H9 (cell line): ENCODE measurements around the gene OSBPL9. TPM values are rescaled to one million over a fixed set of nuclear protein-coding genes. Genes with fewer than 3 reads are reported as not detected.

Experiments used
- DNase-seq: peaks from one replicate; pipeline ENCODE4 v3.0.0-alpha.2; 2017
- H2AFZ ChIP-seq: one replicate; pipeline ENCODE4 v1.6.1; 2013; ENCODE audit warnings: mild to moderate bottlenecking, low read length, control low read depth, moderate library complexity
- H2AK5ac ChIP-seq: 2 replicates; pipeline ENCODE4 v1.6.1; 2013; ENCODE audit warnings: low read length, control low read depth, mixed read lengths; ENCODE audit not compliant: insufficient read length
- H2BK120ac ChIP-seq: one replicate; pipeline ENCODE4 v1.6.1; 2013; ENCODE audit warnings: low read depth, mild to moderate bottlenecking, low read length, control low read depth, inconsistent platforms; ENCODE audit not compliant: poor library complexity, severe bottlenecking
- H2BK12ac ChIP-seq: 2 replicates; pipeline ENCODE4 v1.6.1; 2013; ENCODE audit warnings: low read length, control low read depth, mixed read lengths, low read depth; ENCODE audit not compliant: insufficient read length
- H2BK15ac ChIP-seq: 2 replicates; pipeline ENCODE4 v1.6.1; 2013; ENCODE audit warnings: low read depth, low read length, control low read depth
- H2BK20ac ChIP-seq: one replicate; pipeline ENCODE4 v1.6.1; 2013; ENCODE audit warnings: low read depth, mild to moderate bottlenecking, low read length, control low read depth, inconsistent platforms; ENCODE audit not compliant: poor library complexity, severe bottlenecking
- H2BK5ac ChIP-seq: 2 replicates; pipeline ENCODE4 v1.6.1; 2013; ENCODE audit warnings: low read length, control low read depth, mixed read lengths; ENCODE audit not compliant: insufficient read length
- H3K14ac ChIP-seq: 2 replicates; pipeline ENCODE4 v1.6.1; 2013; ENCODE audit warnings: low read length, control low read depth; ENCODE audit not compliant: insufficient read depth
- H3K18ac ChIP-seq: 2 replicates; pipeline ENCODE4 v1.6.1; 2013; ENCODE audit warnings: low read depth, mild to moderate bottlenecking, mixed read lengths, low read length, control low read depth; ENCODE audit not compliant: insufficient read length
- H3K23ac ChIP-seq: 2 replicates; pipeline ENCODE4 v1.6.1; 2013; ENCODE audit warnings: low read length, control low read depth, mixed read lengths, low read depth; ENCODE audit not compliant: insufficient read length
- H3K23me2 ChIP-seq: 2 replicates; pipeline ENCODE4 v1.6.1; 2013; ENCODE audit warnings: low read depth, mild to moderate bottlenecking, mixed read lengths, low read length, control low read depth; ENCODE audit not compliant: insufficient read length, poor library complexity, severe bottlenecking
- H3K27ac ChIP-seq: 2 replicates; pipeline ENCODE4 v1.5.1; 2013; ENCODE audit warnings: low read length, control low read depth, mixed read lengths, low read depth; ENCODE audit not compliant: insufficient read length
- H3K27me3 ChIP-seq: 2 replicates; pipeline ENCODE4 v1.6.1; 2013; ENCODE audit warnings: low read length, control low read depth, inconsistent platforms; ENCODE audit not compliant: insufficient read depth
- H3K4ac ChIP-seq: 2 replicates; pipeline ENCODE4 v1.6.1; 2013; ENCODE audit warnings: low read depth, mild to moderate bottlenecking, control low read depth, inconsistent platforms, low read length, moderate library complexity
- H3K4me1 ChIP-seq: 2 replicates; pipeline ENCODE4 v1.6.1; 2013; ENCODE audit warnings: low read length, control low read depth, inconsistent platforms; ENCODE audit not compliant: insufficient read depth
- H3K4me2 ChIP-seq: 2 replicates; pipeline ENCODE4 v1.6.1; 2013; ENCODE audit warnings: low read length, control low read depth, mixed read lengths; ENCODE audit not compliant: insufficient read length, insufficient read depth
- H3K56ac ChIP-seq: 2 replicates; pipeline ENCODE4 v1.6.1; 2013; ENCODE audit warnings: low read depth, mild to moderate bottlenecking, mixed read lengths, low read length, control low read depth; ENCODE audit not compliant: insufficient read length
- H3K79me1 ChIP-seq: 2 replicates; pipeline ENCODE4 v1.6.1; 2013; ENCODE audit warnings: low read depth, mild to moderate bottlenecking, moderate library complexity, low read length, control low read depth, inconsistent platforms; ENCODE audit not compliant: insufficient read depth, poor library complexity, severe bottlenecking
- H3K79me2 ChIP-seq: 2 replicates; pipeline ENCODE4 v1.6.1; 2013; ENCODE audit warnings: low read length, control low read depth, inconsistent platforms; ENCODE audit not compliant: insufficient read depth
- H3K9ac ChIP-seq: 2 replicates; pipeline ENCODE4 v1.6.1; 2013; ENCODE audit warnings: low read length, control low read depth, mixed read lengths; ENCODE audit not compliant: insufficient read length; ENCODE audit errors: extremely low read depth
- H3K9me3 ChIP-seq: one replicate; pipeline ENCODE4 v1.6.1; 2013; ENCODE audit warnings: low read depth, low read length, inconsistent platforms; ENCODE audit not compliant: control insufficient read depth
- H3T11ph ChIP-seq: one replicate; pipeline ENCODE4 v1.6.1; 2013; ENCODE audit warnings: mild to moderate bottlenecking, low read length, control low read depth, inconsistent platforms
- H4K20me1 ChIP-seq: one replicate; pipeline ENCODE4 v1.6.1; 2013; ENCODE audit not compliant: control insufficient read depth, insufficient read length, insufficient read depth
- H4K5ac ChIP-seq: 2 replicates; pipeline ENCODE4 v1.6.1; 2013; ENCODE audit warnings: low read depth, mild to moderate bottlenecking, mixed read lengths, low read length, control low read depth; ENCODE audit not compliant: insufficient read length
- H4K8ac ChIP-seq: replicated peaks from 2 replicates; pipeline ENCODE4 v1.6.1; 2013; ENCODE audit warnings: low read length, control low read depth, mixed read lengths, low read depth; ENCODE audit not compliant: insufficient read length
- H4K91ac ChIP-seq: 2 replicates; pipeline ENCODE4 v1.6.1; 2013; ENCODE audit warnings: low read depth, mild to moderate bottlenecking, moderate library complexity, mixed read lengths, low read length, control low read depth; ENCODE audit not compliant: insufficient read length
- H3K27ac Mint-ChIP-seq, 3 experiments: 2 replicates in 2 of 3; 3 replicates in 1 of 3; pipeline ENCODE4 v1.8.0; 2020 to 2021; ENCODE audit warnings: mixed read lengths in 3 of 3, mild to moderate bottlenecking in 1 of 3, moderate library complexity in 1 of 3
- H3K27me3 Mint-ChIP-seq: 2 replicates; pipeline ENCODE4 v1.8.0; 2021; ENCODE audit warnings: low read depth, mild to moderate bottlenecking, moderate library complexity, mixed read lengths
- H3K36me3 Mint-ChIP-seq, 3 experiments: 2 replicates in 2 of 3; 3 replicates in 1 of 3; pipeline ENCODE4 v1.8.0; 2020 to 2021; ENCODE audit warnings: low read depth in 3 of 3, mixed read lengths in 3 of 3; ENCODE audit not compliant: insufficient read depth in 1 of 3
- H3K4me1 Mint-ChIP-seq, 2 experiments: 2 replicates each; pipeline ENCODE4 v1.8.0; 2020; ENCODE audit warnings: mixed read lengths in 2 of 2
- H3K4me3 Mint-ChIP-seq, 2 experiments: 2 replicates in 1 of 2; 3 replicates in 1 of 2; pipeline ENCODE4 v1.8.0; 2020 to 2021; ENCODE audit warnings: mild to moderate bottlenecking in 2 of 2, mixed read lengths in 2 of 2, moderate library complexity in 1 of 2
- H3K9me3 Mint-ChIP-seq, 2 experiments: 2 replicates in 1 of 2; 3 replicates in 1 of 2; pipeline ENCODE4 v1.8.0; 2020; ENCODE audit warnings: mild to moderate bottlenecking in 2 of 2, mixed read lengths in 2 of 2, moderate library complexity in 1 of 2
- WGBS: extraction: QIAGEN DNeasy Blood & Tissue Kit; methylation state at CpG from one replicate; pipeline ENCODE4 v1.1.7; 2013; ENCODE audit warnings: missing lambda C conversion rate, low lambda C conversion rate, mixed read lengths; ENCODE audit not compliant: insufficient read length; ENCODE audit errors: extremely low coverage; 5-methylcytosine and 5-hydroxymethylcytosine counted together
- total RNA-seq: library from RNA; stranded (reverse); gene quantifications from 2 replicates; pipeline ENCODE4 v1.2.1, GENCODE V29; 2021
- TF ChIP-seq, protein P1 (sequence below): fragments of 200-600 bp; sonication (generic); conservative IDR thresholded peaks from 3 replicates; pipeline ENCODE4 v1.8.0; 2021; ENCODE audit warnings: antibody characterized with exemption, mild to moderate bottlenecking

OSBPL9 gene
- total RNA-seq, 1 experiment from 2014 or later = 76.7 TPM

DNA sequence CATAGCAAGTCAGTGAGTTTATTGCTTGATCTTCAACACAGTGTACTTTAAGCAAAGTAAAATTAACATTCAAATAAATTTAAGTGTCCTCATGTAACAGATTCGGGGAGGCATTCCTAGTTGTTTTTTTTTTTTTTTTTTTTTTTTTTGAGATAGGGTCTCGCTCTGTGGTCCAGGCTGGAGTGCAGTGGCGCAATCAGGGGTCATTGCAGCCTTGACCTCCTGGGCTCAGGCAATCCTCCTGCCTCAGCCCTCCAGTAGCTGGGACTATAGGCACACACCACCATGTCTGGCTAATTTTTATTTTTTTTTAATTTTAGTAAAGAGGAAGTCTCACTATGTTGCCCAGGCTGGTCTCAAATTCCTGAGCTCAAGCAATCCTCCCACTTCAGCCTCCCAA, 22.8 kb downstream of the OSBPL9 start:
- Mint-ChIP-seq H3K27ac (no peak overlapping the region), H3K36me3 (no peaks in the 10 kb centered on the region), H3K4me3 (no peak overlapping the region), H3K4me1 (peaks cover 12 to 21% of the 10 kb centered on the region in 2 experiments), H3K27me3 (no peaks in the 10 kb centered on the region), H3K9me3 (no peaks in the 10 kb centered on the region)
- Histone ChIP-seq H3K27ac (no peak overlapping the region), H2AFZ (no peak overlapping the region), H3K4ac (no peak overlapping the region), H2BK20ac (no peak overlapping the region), H3K4me2 (no peak overlapping the region), H3K9ac (no peak overlapping the region), H3K79me2 (no peaks in the 10 kb centered on the region), H3K79me1 (peaks cover 6% of the 10 kb centered on the region), H4K91ac (no peak overlapping the region), H4K8ac (no peak overlapping the region), H2AK5ac (no peak overlapping the region), H3T11ph (no peak overlapping the region), H3K23me2 (no peaks in the 10 kb centered on the region), H2BK12ac (no peak overlapping the region), H3K56ac (no peak overlapping the region), H3K4me1 (no peaks in the 10 kb centered on the region), H3K18ac (no peak overlapping the region), H3K14ac (no peak overlapping the region), H4K20me1 (no peaks in the 10 kb centered on the region), H3K23ac (no peak overlapping the region), H3K9me3 (no peaks in the 10 kb centered on the region), H4K5ac (no peak overlapping the region), H2BK15ac (no peak overlapping the region), H2BK5ac (no peak overlapping the region), H3K27me3 (no peaks in the 10 kb centered on the region), H2BK120ac (no peak overlapping the region)
- no CpG with 5 or more reads among the region's 3 CpGs for WGBS
- TF ChIP-seq, protein P1, sequence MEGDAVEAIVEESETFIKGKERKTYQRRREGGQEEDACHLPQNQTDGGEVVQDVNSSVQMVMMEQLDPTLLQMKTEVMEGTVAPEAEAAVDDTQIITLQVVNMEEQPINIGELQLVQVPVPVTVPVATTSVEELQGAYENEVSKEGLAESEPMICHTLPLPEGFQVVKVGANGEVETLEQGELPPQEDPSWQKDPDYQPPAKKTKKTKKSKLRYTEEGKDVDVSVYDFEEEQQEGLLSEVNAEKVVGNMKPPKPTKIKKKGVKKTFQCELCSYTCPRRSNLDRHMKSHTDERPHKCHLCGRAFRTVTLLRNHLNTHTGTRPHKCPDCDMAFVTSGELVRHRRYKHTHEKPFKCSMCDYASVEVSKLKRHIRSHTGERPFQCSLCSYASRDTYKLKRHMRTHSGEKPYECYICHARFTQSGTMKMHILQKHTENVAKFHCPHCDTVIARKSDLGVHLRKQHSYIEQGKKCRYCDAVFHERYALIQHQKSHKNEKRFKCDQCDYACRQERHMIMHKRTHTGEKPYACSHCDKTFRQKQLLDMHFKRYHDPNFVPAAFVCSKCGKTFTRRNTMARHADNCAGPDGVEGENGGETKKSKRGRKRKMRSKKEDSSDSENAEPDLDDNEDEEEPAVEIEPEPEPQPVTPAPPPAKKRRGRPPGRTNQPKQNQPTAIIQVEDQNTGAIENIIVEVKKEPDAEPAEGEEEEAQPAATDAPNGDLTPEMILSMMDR = no peak
- no peak for DNase-seq
